ENCODE measurements around the gene CADM2.
"Not testable (repeated sequence)": the region's sequence is repeated elsewhere in the genome, so short reads cannot be mapped to it uniquely, and the experiment has no call there.

CADM2 gene

GRCh38 chr3:85939074-85939482, 980.3 kb downstream of the CADM2 start:
- no peak for DNase-seq (ENCODE audit: low read depth)

GRCh38 chr3:85950435-85950834, 991.6 kb downstream of the CADM2 start:
- no peak for DNase-seq (ENCODE audit: low read depth)

GRCh38 chr3:85960793-85961192, 1002.0 kb downstream of the CADM2 start:
- DNase-seq (ENCODE audit: low read depth) = no peak

- no peak for DNase-seq (ENCODE audit: low read depth)
Measured at GRCh38 chr3:85977615-85978338, 1019.0 kb downstream of the CADM2 start.

GRCh38 chr3:85979034-85979433, 1020.2 kb downstream of the CADM2 start:
- no peak for DNase-seq (ENCODE audit: low read depth)

GRCh38 chr3:85989581-85989980, 1030.8 kb downstream of the CADM2 start:
- DNase-seq (ENCODE audit: low read depth) = not testable (repeated sequence)

- no peak for DNase-seq (ENCODE audit: low read depth)
Measured at GRCh38 chr3:86029590-86029989, 1070.8 kb downstream of the CADM2 start.

- DNase-seq (ENCODE audit: low read depth) = no peak
Measured at GRCh38 chr3:86037916-86038315, 1079.1 kb downstream of the CADM2 start.

- no peak for DNase-seq (ENCODE audit: low read depth)
Measured at GRCh38 chr3:86046436-86047136, 1087.8 kb downstream of the CADM2 start.

GRCh38 chr3:86047161-86047560, 1088.4 kb downstream of the CADM2 start:
- no peak for DNase-seq (ENCODE audit: low read depth)

GRCh38 chr3:86051058-86051457, 1092.3 kb downstream of the CADM2 start:
- no peak for DNase-seq (ENCODE audit: low read depth)

- DNase-seq (ENCODE audit: low read depth) = no peak
Measured at GRCh38 chr3:86056032-86056431, 1097.2 kb downstream of the CADM2 start.

GRCh38 chr3:86056962-86057361, 1098.2 kb downstream of the CADM2 start:
- no peak for DNase-seq (ENCODE audit: low read depth)

GRCh38 chr3:86073799-86074198, 1115.0 kb downstream of the CADM2 start:
- DNase-seq (ENCODE audit: low read depth) = no peak

GRCh38 chr3:86087160-86087871, 1128.5 kb downstream of the CADM2 start:
- DNase-seq (ENCODE audit: low read depth) = no peak

- DNase-seq (ENCODE audit: low read depth) = no peak
Measured at GRCh38 chr3:86104154-86104553, 1145.4 kb downstream of the CADM2 start.

- no peak for DNase-seq (ENCODE audit: low read depth)
Measured at GRCh38 chr3:86109434-86109833, 1150.6 kb downstream of the CADM2 start.

All from T-helper 22 cell (primary cell).